NCI-H1694 treated with DMSO at 0.1 percent for 48 hours (cell line): Measurements from ENCODE around the gene OCIAD1.
"Not testable (repeated sequence)": the region's sequence is repeated elsewhere in the genome, so short reads cannot be mapped to it uniquely, and the experiment has no call there.

Experiments
- DNase-seq: peaks from one replicate; lab custom pipeline; 2025; lab: John Stamatoyannopoulos, UW

OCIAD1 gene

DNA sequence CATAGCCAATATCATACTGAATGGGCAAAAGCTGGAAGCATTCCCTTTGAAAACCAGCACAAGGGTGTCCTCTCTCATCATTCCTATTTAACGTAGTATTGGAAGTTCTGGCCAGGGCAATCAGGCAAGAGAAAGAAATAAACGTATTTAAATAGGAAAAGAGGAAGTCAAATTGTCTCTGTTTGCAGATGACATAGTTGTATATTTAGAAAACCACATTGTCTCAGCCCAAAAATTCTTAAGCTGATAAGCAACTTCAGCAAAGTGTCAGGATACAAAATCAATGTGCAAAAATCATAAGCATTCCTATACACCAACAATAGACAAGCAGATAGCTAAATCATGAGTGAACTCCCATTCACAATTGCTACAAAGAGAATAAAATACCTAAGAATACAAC is 9.5 kb upstream of the OCIAD1 start:
- DNase-seq = not testable (repeated sequence)

DNA sequence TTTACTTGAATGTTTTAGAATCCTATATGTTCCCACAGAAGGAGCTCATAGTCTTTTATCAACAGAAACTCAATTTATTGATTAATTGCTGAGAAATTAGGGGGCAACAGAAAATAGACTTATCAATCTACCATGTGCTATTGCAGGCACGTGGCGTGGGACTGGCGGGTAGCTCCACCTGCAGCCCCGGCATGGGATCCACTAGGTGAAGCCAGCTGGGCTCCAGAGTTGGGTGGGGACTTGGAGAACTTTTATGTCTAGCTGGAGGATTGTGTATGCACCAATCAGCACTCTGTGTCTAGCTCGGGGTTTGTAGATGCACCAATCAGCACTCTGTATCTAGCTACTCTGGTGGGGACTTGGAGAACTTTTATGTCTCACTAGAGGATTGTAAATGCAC is 3.3 kb upstream of the OCIAD1 start:
- DNase-seq = no peak

DNA sequence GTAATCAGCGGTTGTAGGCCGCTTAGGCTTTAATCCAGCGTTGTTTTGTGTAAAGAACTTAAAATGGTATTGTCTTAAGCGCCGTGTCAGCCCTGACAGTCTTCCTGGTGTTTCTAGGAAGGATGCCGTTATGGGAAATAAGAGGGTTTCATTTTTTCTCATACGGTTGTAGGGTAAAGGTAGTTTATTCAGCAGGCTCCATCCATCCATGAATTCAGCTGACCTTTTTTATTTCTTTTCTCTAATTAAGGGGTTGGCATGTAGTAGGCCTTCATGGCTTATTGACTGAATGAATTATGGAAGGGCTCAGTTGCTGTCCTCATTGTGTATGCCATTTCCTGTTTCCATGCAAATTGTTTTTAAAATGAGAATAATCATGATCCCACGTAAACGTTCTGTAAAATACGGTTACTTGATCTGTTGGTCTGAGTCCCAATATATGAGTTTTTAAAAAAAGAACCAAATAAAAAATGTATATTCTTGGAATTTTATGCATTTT is 693 bp downstream of the OCIAD1 start:
- DNase-seq = no peak

DNA sequence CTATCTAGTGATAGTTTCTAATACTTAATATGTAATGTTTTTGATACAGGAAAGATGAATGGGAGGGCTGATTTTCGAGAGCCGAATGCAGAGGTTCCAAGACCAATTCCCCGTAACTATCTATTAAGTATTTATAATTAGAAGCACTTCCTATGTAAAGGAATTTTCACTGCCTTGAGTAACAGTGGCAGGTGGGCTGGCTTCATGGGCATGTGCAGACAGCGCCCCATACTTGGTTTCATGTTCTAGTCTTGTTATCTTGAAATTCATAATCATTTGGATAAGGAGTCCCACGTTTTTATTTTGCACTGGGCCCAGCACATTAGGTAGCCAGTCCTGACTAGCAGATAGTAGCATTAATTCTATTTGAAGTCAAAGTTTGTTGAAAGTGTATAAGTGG is 1.7 kb downstream of the OCIAD1 start:
- no peak for DNase-seq

DNA sequence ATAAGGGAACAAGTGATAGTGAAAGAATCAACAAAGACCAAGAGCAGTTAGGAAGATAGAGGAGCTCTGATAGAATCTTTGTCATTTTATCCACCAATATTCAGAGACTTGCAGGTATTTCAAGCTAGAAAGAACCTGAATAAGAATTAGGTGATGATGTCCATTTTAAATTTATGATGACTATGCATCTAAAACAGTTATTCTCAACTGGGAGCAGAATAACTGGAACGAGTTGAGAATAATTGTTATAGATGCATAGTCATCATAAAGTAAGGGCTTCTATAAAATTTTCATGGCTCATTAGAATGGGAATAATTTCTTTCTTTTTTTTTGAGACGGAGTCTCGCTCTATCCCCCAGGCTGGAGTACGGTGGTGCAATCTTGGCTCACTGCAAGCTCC is 5.8 kb downstream of the OCIAD1 start:
- DNase-seq = no peak

DNA sequence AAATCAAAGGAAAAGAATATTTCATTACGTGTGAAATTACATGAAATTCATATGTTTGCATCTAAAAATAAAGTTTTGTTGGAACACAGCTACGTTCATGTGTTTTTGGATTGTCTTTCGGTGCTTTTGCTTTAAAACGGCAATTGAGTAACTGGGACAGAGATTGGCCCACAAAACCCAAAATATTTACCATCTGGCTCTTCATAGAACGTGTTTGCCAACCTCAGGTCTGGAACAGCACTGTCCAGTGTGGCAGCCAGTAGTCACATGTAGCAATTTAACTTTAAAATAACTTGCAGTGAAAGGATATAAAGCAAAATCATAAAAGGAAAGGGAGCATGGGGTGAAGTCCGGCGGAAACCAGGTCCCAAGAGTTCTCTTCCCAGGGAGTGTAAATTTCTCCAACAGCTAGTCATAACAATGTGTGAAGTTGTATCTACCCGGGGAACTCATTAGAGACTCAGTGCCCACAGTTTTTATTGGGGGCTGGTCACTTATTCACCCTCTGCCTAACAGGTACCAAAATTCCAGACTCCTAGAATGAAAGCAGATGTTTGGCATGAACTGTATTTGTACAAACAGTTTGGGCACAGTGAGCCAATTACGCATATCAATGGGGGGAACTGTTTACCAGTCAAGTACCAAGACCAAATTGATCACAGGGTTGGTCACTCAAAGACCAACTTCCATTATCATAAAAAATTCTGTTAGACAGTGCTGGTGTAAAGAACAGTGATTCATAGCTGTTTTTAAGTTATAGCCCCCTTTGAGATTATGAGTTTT is 10.3 kb downstream of the OCIAD1 start:
- DNase-seq = no peak

DNA sequence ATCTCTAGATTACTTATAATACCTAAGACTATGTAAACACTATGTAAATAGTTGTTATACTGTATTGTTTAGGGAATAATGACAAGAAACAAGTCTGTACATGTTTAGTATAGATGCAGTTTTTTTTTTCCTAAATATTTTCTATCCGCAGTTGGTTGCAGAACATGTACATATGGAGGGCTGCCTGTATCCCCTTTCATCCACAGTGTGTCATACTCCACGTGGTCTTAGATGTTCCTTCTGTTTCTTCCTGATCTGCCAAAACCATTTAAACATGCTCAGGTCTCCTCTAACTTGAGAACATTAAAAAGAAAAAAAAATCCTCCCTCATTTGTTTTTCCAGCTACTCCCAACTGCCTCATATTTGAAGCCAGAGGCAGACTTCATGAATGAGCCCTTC is 14.0 kb downstream of the OCIAD1 start:
- DNase-seq = peak; percentile 67

DNA sequence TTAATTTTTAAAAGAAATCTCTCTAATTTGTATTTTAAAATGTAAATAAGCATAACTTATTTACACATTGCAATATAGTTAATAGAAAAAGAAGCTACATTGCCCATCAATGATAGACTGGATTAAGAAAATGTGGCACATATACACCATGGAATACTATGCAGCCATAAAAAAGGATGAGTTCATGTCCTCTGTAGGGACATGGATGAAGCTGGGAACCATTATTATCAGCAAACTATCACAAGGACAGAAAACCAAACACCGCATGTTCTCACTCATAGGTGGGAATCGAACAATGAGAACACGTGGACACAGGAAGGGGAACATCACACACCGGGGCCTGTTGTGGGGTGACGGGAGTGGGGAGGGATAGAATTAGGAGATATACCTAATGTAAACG is 17.9 kb downstream of the OCIAD1 start:
- not testable (repeated sequence) for DNase-seq

DNA sequence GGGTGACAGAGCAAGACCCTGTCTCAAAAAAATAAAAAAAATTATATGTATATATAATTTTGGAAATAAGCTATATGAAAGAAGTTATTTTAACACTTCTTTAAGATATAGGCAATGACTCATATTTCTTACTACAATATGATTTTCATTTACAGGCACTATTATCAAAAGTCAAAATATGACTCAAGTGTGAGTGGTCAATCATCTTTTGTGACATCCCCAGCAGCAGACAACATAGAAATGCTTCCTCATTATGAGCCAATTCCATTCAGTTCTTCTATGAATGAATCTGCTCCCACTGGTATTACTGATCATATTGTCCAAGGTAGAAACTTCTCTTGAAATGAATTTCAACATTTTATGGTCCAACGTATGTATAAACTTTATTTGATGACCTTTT is 20.8 kb downstream of the OCIAD1 start:
- no peak for DNase-seq

DNA sequence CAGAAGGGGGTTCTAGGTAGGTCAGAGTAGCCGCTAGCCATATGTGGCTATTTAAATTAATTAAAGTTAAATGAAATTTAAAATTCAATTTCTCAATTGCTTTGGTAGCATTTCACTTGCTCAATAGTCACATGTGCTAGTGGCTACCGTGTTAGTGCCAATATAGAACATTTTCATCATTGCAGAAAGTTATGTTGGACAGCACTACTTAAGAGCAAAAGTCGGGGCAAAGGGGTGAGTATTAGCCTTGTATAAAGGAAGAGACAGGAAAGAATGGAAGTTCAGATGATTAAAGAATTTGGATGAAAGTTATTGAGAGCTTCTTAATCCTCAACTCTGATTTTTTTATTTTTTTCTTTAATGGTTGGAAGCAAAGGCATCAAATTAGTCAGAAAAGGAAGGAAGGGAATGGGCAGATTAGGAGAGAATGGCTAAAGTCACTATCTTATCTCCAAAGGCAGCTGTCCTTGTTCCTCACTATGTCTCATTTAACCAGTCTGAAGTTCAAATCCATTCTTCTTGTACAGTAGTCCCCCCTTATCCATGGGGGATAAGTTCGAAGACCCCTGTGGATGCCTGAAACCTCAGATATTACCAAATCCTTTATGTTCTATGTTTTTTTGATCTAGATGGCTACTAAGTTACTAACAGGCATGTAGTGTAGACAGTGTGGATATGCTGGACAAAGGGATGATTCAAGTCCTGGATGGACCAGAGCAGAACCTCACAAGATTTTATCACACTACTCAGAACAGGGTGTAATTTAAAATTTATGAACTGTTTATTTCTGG is 22.9 kb downstream of the OCIAD1 start:
- DNase-seq = no peak

DNA sequence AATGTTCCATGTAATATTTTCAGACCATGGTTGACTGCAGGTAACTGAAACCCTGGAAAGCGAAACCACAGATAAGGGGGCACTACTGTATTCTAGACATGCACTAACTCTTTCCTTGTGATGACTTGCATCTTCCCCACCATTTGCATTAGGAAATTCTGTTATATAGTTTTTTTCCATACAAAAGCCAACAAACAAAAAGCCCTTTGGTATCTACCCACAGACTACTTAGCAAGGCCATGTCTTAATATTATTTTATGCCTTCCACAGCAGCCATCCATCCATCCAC is 23.5 kb downstream of the OCIAD1 start:
- no peak for DNase-seq

DNA sequence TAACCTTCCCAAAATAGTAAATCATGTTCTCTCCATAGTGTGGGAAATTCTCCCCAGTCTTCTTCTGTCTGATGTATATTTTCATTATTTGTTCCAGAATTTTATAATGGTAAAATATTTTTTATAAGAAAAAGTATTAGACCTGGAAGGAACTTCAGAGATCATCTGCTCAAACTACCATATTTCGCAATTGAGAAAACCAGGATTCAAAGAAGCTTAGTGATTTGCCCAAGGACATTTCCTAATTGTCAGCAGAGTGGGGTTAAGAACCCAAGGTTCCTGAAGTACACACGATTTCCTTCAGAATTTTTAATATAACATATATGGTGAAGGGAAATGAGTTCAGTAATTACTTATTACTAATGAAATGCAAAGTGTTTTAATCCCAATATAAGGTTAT is 24.1 kb downstream of the OCIAD1 start:
- no peak for DNase-seq

DNA sequence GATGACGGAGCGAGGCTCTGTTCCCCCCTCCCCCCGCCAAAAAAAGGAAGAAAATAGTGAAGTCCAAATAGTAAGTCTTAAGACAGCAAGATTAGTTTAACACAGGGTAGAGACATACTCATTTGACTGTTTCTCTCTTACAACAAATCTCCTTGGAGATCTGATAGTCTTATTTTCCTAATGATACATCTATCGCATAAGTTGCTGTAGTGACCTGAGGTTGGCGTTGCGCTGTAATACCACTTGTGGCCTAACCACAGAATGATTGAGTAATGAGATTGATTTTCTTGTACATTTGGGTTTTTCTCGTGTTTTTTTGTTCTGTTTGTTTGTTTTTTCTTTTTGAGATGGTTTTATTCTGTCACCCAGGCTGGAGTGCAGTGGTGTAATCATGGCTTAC is 27.2 kb downstream of the OCIAD1 start:
- no peak for DNase-seq

DNA sequence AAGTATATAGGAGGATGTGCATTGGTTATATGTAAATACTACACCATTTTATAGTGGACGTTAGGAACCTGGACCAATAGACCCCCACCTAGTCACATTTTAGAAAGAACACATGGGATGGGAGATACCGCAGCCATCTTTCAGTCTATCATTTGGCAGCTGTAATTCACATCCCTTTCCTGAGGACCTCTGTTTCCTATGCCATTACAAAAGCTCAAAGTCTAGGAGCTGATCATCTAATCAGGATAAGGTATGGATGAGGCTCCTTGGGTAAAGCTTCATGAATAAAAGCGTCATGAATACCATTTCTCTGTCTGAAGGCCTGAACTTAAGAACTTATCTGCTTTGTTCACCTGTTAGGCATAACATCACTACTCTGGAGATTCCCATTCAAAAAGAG is 31.1 kb downstream of the OCIAD1 start:
- DNase-seq = no peak

DNA sequence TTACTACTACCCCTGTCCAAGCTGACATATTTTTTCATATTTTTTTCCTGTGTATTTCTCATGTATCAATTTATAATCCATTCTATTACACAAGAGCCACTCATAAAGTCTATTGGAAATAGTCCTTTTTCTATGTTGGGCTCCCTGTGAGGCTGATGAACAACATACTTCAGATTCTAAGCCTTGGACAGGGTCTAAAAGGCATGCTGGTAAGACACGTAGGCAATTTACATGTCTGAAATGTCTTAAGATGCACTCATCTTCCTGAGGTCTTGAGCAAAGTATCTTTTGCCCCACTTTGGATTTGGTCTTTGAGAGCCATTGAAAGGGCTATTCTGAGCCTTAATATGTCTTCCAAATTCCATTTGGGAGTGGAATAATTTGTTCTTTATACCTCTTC is 31.8 kb downstream of the OCIAD1 start:
- no peak for DNase-seq

DNA sequence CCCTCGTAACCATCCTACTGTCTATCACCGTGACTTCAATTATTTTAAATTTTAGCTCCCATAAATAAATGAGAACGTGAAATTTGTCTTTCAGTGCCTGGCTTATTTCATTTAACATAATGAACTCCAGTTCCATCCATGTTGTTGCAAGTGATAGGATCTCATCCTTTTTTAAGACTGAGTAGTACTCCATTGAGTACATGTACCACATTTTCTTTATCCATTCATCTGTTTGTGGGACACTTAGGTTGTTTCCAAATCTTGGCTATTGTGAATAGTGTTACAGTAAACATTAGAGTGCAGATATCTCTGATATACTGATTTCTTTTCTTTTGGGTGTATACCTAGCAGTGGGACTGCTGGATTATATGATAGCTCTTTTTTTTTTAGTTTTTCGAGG is 32.8 kb downstream of the OCIAD1 start:
- DNase-seq = no peak

DNA sequence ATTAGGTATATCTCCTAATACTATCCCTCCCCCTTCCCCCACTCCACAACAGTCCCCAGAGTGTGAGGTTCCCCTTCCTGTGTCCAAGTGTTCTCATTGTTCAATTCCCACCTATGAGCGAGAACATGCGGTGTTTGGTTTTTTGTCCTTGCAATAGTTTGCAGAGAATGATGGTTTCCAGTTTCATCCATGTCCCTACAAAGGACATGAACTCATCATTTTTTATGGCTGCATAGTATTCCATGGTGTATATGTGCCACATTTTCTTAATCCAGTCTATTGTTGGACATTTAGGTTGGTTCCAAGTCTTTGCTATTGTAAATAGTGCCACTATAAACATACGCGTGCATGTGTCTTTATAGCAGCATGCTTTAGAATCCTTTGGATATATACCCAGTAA is 33.8 kb downstream of the OCIAD1 start:
- DNase-seq = not testable (repeated sequence)

DNA sequence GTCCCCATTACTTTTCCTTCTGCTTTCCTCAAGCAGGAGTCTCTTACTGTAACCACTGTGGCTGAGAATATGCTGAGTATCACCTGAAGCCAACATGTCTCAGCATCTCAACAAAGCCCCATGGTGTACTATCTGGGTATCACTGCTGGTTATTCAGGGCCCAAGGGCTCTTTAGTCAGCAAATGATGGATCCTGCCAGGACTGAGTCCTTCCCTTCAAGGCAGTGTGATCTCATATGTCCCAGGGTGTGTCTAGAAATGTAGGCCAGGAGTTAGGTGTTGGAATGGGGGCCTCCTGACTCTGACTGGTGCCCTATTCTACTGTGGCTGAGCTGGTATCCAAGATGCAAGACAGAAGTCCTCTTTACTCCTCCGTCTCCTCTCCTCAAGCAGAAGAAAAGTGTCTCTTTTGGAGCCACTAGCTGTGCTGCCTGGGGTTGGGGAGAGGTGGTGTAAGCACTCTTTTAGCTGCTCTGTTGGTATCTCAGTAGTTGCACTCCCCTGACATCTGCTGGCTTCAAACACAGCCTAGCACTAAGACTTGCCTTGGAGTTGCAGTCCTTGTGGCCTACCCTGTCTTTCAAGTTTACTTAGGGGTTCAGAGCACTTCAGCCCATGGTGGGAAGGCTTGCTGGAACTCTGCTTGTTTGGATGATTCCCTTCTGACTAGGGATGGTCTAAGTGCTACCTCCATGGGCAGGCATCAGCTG is 47.1 kb downstream of the OCIAD1 start:
- no peak for DNase-seq

DNA sequence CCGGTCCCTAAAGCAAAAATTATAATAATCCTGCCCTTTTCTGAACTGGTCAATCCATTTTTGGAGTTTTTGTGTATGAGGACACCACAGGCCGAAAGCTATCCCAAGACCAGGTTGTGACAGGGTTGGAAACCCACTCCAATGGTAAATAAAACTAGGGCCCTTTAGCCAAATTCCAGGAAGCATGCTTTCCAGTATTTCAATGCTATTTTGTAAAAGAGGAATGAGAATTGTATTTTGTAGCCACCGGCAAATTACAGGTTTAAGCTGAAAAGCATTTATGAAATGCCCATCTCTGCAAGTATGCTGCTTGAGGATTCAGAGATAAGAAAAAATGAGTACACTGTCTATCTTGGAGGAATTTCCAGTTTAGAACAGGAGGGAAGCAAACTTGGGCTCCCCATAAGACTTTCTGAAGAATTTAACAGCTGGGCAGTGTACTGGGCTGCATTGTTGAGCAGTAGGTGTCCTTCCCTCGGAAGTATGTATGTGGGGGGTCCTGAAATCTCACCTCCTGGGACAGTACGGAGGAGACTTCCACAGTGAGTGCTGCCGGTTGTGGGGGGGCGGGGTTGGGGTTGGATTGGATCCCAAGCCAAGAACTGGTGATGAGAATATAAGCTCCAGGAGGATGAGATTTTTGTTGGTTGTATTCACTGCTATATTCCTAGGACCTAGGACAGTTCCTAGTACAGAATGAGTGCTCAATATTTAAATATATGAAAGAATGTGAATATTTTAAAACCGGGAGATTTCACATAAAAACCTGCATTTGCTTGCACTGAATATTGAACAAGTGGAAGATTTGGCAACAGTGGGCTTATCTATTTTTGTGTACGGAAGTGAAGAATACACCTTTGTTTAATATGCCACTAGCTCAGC is 48.9 kb downstream of the OCIAD1 start:
- DNase-seq = no peak

DNA sequence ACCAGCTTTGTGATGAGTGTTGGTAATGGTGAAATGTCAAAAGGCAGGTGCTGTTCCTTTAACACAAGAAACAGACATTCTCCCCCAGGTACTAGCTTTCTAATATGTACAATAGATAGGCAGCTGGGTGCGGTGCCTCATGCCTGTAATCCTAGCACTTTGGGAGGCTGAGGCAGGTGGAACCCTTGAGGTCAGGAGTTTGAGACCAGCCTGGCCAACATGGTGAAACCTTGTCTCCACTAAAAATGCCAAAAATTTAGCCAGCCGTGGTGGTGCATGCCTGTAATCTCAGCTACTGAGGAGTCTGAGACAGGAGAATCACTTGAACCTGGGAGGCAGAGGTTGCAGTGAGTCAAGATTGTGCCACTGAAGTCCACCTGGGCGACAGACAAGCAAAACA is 50.8 kb downstream of the OCIAD1 start:
- DNase-seq = not testable (repeated sequence)

DNA sequence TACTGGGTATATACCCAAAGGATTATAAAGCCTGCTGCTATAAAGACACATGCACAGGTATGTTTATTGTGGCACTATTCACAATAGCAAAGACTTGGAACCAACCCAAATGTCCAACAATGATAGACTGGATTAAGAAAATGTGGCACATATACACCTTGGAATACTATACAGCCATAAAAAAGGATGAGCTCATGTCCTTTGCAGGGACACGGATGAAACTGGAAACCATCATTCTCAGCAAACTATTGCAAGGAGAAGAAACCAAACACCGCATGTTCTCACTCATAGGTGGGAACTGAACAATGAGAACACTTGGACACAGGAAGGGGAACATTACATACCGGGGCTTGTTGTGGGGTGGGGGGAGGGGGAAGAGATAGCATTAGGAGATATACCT is 58.9 kb downstream of the OCIAD1 start:
- DNase-seq = not testable (repeated sequence)

DNA sequence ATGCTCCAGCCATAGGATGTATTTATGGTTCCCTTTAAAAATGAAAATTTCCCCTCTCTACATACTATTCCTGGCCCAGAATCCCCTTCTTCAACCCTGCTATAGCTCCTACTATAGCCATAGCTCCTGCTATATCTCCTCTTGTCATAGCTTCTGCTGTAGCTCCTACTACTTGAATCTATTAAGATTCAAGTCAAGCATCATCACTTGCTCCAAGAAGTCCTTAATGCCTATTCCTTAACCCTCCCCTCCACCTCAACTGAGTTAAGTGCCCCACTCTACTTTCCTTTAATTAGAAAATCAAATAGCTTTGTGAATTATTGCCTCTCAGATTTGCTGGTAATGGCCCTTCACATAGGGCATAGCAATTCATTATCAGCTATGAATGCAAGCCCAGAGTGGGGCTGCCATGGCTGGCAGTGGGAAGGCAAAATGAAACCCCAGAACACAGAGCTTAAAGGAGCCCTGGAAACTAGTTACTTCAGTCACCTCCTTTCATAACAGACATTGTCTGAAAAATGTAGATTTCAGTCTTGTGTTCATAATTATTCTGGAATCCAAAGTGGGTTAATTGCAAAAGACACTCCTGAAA is 60.2 kb downstream of the OCIAD1 start:
- no peak for DNase-seq
